Neuronal stem cell (in vitro differentiated cells): ENCODE measurements around the gene TRO. TPM values are rescaled to one million over a fixed set of nuclear protein-coding genes. Genes with fewer than 3 reads are reported as not detected.

Source experiments
- DNase-seq: peaks from one replicate; pipeline ENCODE4 v3.0.0-alpha.2; 2013; ENCODE audit warnings: low spot score
- H2AFZ ChIP-seq: one replicate; pipeline ENCODE4 v1.6.1; 2013; ENCODE audit warnings: mild to moderate bottlenecking, low read length, inconsistent platforms
- H2AK5ac ChIP-seq: 2 replicates; pipeline ENCODE4 v1.6.1; 2013; ENCODE audit warnings: low read depth, mild to moderate bottlenecking, inconsistent platforms, low read length, moderate library complexity, mixed read lengths
- H2BK120ac ChIP-seq: 2 replicates; pipeline ENCODE4 v1.6.1; 2013; ENCODE audit warnings: low read depth, mild to moderate bottlenecking, inconsistent platforms, low read length, moderate library complexity, mixed read lengths
- H2BK12ac ChIP-seq: one replicate; pipeline ENCODE4 v1.6.1; 2013; ENCODE audit warnings: low read length, inconsistent platforms
- H2BK15ac ChIP-seq: 2 replicates; pipeline ENCODE4 v1.6.1; 2013; ENCODE audit warnings: mild to moderate bottlenecking, low read length, inconsistent platforms, mixed read lengths
- H2BK5ac ChIP-seq: one replicate; pipeline ENCODE4 v1.6.1; 2013; ENCODE audit warnings: inconsistent platforms, mild to moderate bottlenecking, low read length, moderate library complexity
- H3K14ac ChIP-seq: one replicate; pipeline ENCODE4 v1.6.1; 2013; ENCODE audit warnings: low read length, inconsistent platforms
- H3K18ac ChIP-seq: 2 replicates; pipeline ENCODE4 v1.6.1; 2013; ENCODE audit warnings: low read length, inconsistent platforms
- H3K23ac ChIP-seq: 2 replicates; pipeline ENCODE4 v1.6.1; 2013; ENCODE audit warnings: low read depth, mild to moderate bottlenecking, mixed read lengths, low read length, inconsistent platforms; ENCODE audit not compliant: poor library complexity
- H3K27ac ChIP-seq: replicated peaks from 3 replicates; pipeline ENCODE4 v1.5.1; 2013; ENCODE audit warnings: low read length, inconsistent platforms
- H3K27me3 ChIP-seq, 3 experiments: 2 replicates each; pipeline ENCODE4 v1.6.1; 2013; ENCODE audit warnings: low read length in 3 of 3, mild to moderate bottlenecking in 2 of 3, inconsistent platforms in 1 of 3, low read depth in 1 of 3, mixed read lengths in 1 of 3, moderate library complexity in 1 of 3; ENCODE audit not compliant: control insufficient read depth in 3 of 3, insufficient read depth in 3 of 3
- H3K36me3 ChIP-seq, 2 donors: replicated peaks in 1 of 2; 2 replicates each; pipeline ENCODE4 v1.6.1; 2013; ENCODE audit warnings: low read length in 2 of 2; ENCODE audit not compliant: control insufficient read depth in 2 of 2, insufficient read depth in 2 of 2
- H3K4ac ChIP-seq: 2 replicates; pipeline ENCODE4 v1.6.1; 2013; ENCODE audit warnings: inconsistent platforms, mild to moderate bottlenecking, low read length, moderate library complexity
- H3K4me1 ChIP-seq, 2 donors: 1 replicate in 1 of 2; 2 replicates in 1 of 2; pipeline ENCODE4 v1.6.1; 2013; ENCODE audit warnings: low read length in 2 of 2, low read depth in 1 of 2; ENCODE audit not compliant: control insufficient read depth in 2 of 2, insufficient read depth in 1 of 2
- H3K4me2 ChIP-seq: one replicate; pipeline ENCODE4 v1.6.1; 2013; ENCODE audit warnings: mild to moderate bottlenecking, low read length, inconsistent platforms; ENCODE audit not compliant: insufficient read depth, poor library complexity, severe bottlenecking
- H3K4me3 ChIP-seq, 2 donors: 2 replicates each; pipeline ENCODE4 v1.5.1; 2013; ENCODE audit warnings: low read length in 2 of 2, mild to moderate bottlenecking in 2 of 2, inconsistent platforms in 1 of 2, moderate library complexity in 1 of 2
- H3K79me1 ChIP-seq: one replicate; pipeline ENCODE4 v1.6.1; 2013; ENCODE audit warnings: low read depth, mild to moderate bottlenecking, inconsistent platforms, low read length, moderate library complexity
- H3K9ac ChIP-seq: one replicate; pipeline ENCODE4 v1.6.1; 2013; ENCODE audit warnings: mild to moderate bottlenecking, low read depth, low read length, inconsistent platforms; ENCODE audit not compliant: poor library complexity
- H3K9me3 ChIP-seq, 2 donors: replicated peaks in 1 of 2; 2 replicates each; pipeline versions ENCODE3 to v1.6.1; 2013; ENCODE audit warnings: low read length in 2 of 2, mild to moderate bottlenecking in 2 of 2, inconsistent platforms in 1 of 2, low read depth in 1 of 2, mixed read lengths in 1 of 2, moderate library complexity in 1 of 2; ENCODE audit not compliant: control insufficient read depth in 2 of 2, insufficient read depth in 1 of 2
- H4K8ac ChIP-seq: one replicate; pipeline ENCODE4 v1.6.1; 2013; ENCODE audit warnings: low read depth, mild to moderate bottlenecking, inconsistent platforms, low read length, moderate library complexity
- H4K91ac ChIP-seq: one replicate; pipeline ENCODE4 v1.6.1; 2013; ENCODE audit warnings: low read length, low read depth, mild to moderate bottlenecking, inconsistent platforms; ENCODE audit not compliant: poor library complexity
- WGBS, 2 donors: extraction: QIAGEN DNeasy Blood & Tissue Kit; methylation state at CpG; one replicate each; pipeline ENCODE4 v1.1.7; 2013; ENCODE audit warnings: missing lambda C conversion rate in 2 of 2, mixed read lengths in 1 of 2; ENCODE audit not compliant: insufficient read length in 2 of 2, insufficient replicate concordance in 1 of 2; ENCODE audit errors: extremely low coverage in 2 of 2; 5-methylcytosine and 5-hydroxymethylcytosine counted together
- polyA plus RNA-seq, 2 experiments: library from polyadenylated mRNA; stranded (reverse); fragments of 200-250 nt; gene quantifications; one replicate each; pipeline ENCODE4 v1.2.3, GENCODE V29; 2013

TRO gene, protein sequence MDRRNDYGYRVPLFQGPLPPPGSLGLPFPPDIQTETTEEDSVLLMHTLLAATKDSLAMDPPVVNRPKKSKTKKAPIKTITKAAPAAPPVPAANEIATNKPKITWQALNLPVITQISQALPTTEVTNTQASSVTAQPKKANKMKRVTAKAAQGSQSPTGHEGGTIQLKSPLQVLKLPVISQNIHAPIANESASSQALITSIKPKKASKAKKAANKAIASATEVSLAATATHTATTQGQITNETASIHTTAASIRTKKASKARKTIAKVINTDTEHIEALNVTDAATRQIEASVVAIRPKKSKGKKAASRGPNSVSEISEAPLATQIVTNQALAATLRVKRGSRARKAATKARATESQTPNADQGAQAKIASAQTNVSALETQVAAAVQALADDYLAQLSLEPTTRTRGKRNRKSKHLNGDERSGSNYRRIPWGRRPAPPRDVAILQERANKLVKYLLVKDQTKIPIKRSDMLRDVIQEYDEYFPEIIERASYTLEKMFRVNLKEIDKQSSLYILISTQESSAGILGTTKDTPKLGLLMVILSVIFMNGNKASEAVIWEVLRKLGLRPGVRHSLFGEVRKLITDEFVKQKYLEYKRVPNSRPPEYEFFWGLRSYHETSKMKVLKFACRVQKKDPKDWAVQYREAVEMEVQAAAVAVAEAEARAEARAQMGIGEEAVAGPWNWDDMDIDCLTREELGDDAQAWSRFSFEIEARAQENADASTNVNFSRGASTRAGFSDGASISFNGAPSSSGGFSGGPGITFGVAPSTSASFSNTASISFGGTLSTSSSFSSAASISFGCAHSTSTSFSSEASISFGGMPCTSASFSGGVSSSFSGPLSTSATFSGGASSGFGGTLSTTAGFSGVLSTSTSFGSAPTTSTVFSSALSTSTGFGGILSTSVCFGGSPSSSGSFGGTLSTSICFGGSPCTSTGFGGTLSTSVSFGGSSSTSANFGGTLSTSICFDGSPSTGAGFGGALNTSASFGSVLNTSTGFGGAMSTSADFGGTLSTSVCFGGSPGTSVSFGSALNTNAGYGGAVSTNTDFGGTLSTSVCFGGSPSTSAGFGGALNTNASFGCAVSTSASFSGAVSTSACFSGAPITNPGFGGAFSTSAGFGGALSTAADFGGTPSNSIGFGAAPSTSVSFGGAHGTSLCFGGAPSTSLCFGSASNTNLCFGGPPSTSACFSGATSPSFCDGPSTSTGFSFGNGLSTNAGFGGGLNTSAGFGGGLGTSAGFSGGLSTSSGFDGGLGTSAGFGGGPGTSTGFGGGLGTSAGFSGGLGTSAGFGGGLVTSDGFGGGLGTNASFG (N-terminal part only)
- 63.3 TPM for polyA plus RNA-seq (2013, experiment 1 of 2)
- 61.0 TPM for polyA plus RNA-seq (2013, experiment 2 of 2)

DNA sequence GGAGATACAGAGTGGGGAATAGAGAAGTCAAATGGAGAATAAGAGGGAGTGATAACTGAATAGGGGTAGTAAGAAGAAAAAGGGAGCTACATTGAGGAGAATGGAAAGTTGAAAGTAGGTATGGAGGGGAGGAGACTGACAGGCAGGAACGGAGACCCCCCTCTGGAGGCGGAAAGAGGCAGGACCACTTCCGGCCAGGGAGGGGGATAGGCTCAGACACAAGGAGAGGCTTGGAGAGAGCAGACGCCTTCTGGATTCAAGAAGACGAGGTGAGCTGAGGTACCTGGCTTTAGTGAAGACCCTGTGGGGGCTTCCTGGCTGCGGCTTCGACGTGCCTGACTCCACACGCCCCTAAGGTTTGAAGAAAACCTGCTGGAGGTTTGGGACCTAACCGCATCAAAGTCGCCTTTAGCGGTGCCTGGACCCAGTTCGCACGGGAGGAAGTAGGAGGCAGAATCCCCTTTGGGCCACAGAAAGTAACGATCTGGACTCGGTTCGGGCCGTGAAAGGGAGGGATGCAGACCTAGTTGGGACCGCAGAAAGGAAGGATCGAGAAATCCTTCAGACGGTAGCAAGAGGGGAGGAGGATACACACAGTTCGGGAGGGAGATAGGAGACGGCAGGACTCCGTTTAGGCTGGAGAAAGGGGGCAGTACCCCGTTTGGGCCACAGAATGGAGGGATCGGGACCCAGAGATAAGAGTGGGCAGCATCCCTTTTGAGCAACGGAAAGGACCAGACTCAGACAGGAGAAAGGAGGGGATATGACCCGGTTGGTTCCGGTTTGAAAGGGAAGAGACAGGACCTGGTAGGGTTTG lies at the start of gene TRO:
Gene TRO, plus strand, starts transcription at position 215 of the 817 bp plus-strand sequence. CDS start 1,423 bp downstream, outside the sequence.
- no peak within 1 kb of the TSS for H3K23ac ChIP-seq
- H3K4ac ChIP-seq = no peak within 1 kb of the TSS
- peak within 1 kb of the TSS; percentile 84 for H3K27ac ChIP-seq
- no peak within 1 kb of the TSS for H2BK12ac ChIP-seq
- DNase-seq = peak; percentile 20
- H3K9me3 ChIP-seq = no peaks in the 10 kb centered on the region
- peak within 1 kb of the TSS; percentile 45 for H3K4me2 ChIP-seq
- H3K79me1 ChIP-seq = peaks cover 2% of the 10 kb centered on the region
- H3K4me3 ChIP-seq = peak within 1 kb of the TSS; percentile 82 to 99
- peaks cover 0 to 3% of the 10 kb centered on the region in 2 donors for H3K4me1 ChIP-seq
- peak within 1 kb of the TSS; percentile 86 for H3K9ac ChIP-seq
- no peak within 1 kb of the TSS for H4K8ac ChIP-seq
- no peak within 1 kb of the TSS for H2BK5ac ChIP-seq
- H2AK5ac ChIP-seq = no peak within 1 kb of the TSS
- no peak within 1 kb of the TSS for H4K91ac ChIP-seq
- no peaks in the 10 kb centered on the region for H3K27me3 ChIP-seq
- no peak within 1 kb of the TSS for H2BK15ac ChIP-seq
- H3K36me3 ChIP-seq = peaks cover 24 to 38% of the 10 kb centered on the region in 2 donors
- peak within 1 kb of the TSS; percentile 70 for H2AFZ ChIP-seq
- no peak within 1 kb of the TSS for H2BK120ac ChIP-seq
- H3K18ac ChIP-seq = peak within 1 kb of the TSS; percentile 76
- no CpG with 5 or more reads among the region's 29 CpGs for WGBS, 2 donors
- no peak within 1 kb of the TSS for H3K14ac ChIP-seq

DNA sequence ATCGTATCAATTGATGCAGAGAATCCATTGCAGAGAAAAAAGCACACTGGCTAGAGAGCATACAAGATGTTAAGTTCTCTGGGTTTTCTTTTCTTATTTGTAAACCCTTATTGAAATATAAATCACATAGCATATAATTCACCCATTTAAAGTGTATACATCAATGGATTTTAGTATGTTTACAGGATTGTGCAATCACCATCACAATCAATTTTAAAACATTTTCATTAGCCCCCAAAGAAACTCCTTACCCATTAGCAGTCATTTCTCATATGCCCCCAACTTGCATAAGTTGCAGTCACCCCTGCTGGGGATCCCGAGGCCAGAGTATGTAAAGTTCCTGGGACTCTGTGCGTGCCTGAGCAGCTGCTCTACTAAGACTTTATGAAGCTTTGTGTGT lies 34.9 kb upstream of the TRO start:
- Histone ChIP-seq H3K4me1 (no peaks in the 10 kb centered on the region), H2BK120ac (no peak overlapping the region), H3K9me3 (no peaks in the 10 kb centered on the region), H2BK12ac (no peak overlapping the region), H4K8ac (no peak overlapping the region), H2BK15ac (no peak overlapping the region), H4K91ac (no peak overlapping the region), H2AK5ac (no peak overlapping the region), H2BK5ac (no peak overlapping the region), H3K27me3 (no peaks in the 10 kb centered on the region), H3K23ac (no peak overlapping the region), H3K18ac (no peak overlapping the region), H3K9ac (no peak overlapping the region), H3K27ac (no peak overlapping the region), H3K36me3 (no peaks in the 10 kb centered on the region), H3K79me1 (no peaks in the 10 kb centered on the region), H3K4me3 (no peak overlapping the region), H3K4me2 (no peak overlapping the region), H2AFZ (no peak overlapping the region), H3K14ac (no peak overlapping the region), H3K4ac (no peak overlapping the region)
- WGBS, 2 donors = no CpG with 5 or more reads among the region's 3 CpGs
- DNase-seq = no peak

- no peak overlapping the region for H2BK15ac ChIP-seq
Observed at GRCh38 chrX:54891573-54891972, 29.1 kb upstream of the TRO start.

More at GRCh38 chrX:54891573-54891972, 29.1 kb upstream of the TRO start:
- Histone ChIP-seq H3K4ac (no peak overlapping the region), H2AFZ (no peak overlapping the region), H3K79me1 (no peaks in the 10 kb centered on the region), H3K4me2 (no peak overlapping the region), H3K18ac (no peak overlapping the region), H4K91ac (no peak overlapping the region), H2BK12ac (no peak overlapping the region), H2BK120ac (no peak overlapping the region), H3K27ac (no peak overlapping the region), H3K9ac (no peak overlapping the region), H3K14ac (no peak overlapping the region), H3K4me3 (no peak overlapping the region), H2AK5ac (no peak overlapping the region), H3K36me3 (no peaks in the 10 kb centered on the region), H2BK5ac (no peak overlapping the region), H4K8ac (no peak overlapping the region), H3K23ac (no peak overlapping the region), H3K4me1 (no peaks in the 10 kb centered on the region), H3K27me3 (no peaks in the 10 kb centered on the region), H3K9me3 (no peaks in the 10 kb centered on the region)
- peak; percentile 0 for DNase-seq
- WGBS, 2 donors = no CpG with 5 or more reads among the region's 3 CpGs
